Measurements from ENCODE around the gene ALDH8A1.
"Not testable (repeated sequence)": the region's sequence is repeated elsewhere in the genome, so short reads cannot be mapped to it uniquely, and the experiment has no call there.

The ALDH8A1 gene

DNA sequence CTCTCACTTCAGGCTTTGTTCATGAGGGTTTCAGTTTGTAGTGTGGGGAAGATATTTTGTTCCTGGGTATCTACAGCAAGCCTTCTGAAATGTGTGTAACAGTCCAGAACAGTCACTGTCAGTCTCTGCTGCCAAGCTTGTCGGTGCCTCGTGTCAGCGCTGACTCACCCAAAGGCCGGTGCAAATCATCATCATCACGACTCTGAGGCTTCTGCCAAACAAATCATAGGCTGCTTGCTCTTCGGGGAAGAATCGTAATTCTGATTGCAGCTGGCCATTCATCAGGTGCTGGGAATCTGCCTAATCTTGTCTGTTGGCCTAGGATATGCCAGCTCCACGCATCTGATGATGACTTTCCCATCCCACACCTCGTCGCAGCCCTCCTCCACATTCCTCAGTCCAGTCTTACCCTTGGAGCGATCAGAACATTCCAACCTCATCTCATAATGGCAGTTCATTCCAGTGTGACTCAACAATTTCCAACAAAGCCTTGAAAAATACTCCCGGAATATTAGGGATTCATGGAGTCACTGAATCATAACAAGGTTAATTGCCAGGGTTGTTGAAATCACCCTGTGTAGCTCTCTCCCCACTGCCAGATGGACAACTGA, 40.9 kb downstream of the ALDH8A1 start:
- DNase-seq: no peak

- DNase-seq: not testable (repeated sequence)
Measured at GRCh38 chr6:134904731-134905130, 45.2 kb downstream of the ALDH8A1 start.

- no peak for DNase-seq
Measured at GRCh38 chr6:134903448-134903847, 46.5 kb downstream of the ALDH8A1 start.

DNA sequence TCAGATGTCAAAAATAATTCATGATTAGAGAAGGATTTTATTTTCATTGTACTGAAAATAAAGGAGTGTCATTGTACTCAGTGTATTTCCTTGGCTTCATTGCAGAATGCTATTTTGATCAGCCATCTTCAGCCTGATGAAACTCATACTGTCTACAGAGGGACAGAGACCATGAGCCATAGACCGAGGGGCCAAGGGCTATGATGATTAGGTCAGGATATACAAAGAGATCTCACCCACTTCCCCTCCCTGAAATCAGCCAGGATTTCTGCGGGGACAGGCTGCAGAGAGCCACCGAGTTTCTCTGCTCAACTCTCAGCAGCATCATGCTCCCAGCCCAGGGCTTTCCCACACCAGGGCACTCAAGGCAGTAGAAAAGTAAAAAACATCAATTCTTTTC, 47.0 kb downstream of the ALDH8A1 start:
- no peak for DNase-seq

GRCh38 chr6:134902074-134902861, 47.6 kb downstream of the ALDH8A1 start:
- no peak for DNase-seq

DNA sequence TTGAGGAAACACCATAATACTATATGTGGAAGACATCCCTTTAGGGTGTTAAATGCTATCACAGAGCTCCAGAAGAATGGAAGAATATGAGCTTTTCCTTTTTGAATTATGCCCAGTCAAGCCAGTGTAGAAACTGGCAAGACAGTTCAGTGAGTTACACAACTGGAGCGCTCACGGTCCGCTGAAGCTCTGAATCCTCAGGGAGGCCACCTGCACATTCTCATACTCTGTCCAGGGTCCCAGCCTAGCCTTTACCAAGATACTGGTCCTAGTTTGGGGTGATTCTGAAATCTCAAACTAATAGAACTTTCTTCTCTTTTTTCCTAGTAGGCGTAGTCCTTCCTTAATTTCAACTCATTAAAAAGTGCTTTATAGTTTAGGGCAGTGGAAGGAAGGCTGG, 51.3 kb downstream of the ALDH8A1 start:
- no peak for DNase-seq

DNA sequence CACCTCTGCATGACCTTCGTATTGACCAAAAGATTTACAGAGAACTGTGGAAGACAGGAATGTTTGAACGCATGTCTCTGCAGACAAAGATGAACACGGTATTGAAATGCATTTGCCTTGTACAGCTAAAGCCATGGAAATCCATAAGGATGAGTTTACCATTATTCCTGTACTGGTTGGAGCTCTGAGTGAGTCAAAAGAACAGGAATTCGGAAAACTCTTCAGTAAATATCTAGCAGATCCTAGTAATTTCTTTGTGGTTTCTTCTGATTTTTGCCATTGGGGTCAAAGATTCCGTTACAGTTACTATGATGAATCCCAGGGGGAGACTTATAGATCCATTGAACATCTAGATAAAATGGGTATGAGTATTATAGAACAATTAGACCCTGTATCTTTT, 51.7 kb downstream of the ALDH8A1 start:
- DNase-seq: not testable (repeated sequence)

GRCh38 chr6:134896910-134897309, 53.0 kb downstream of the ALDH8A1 start:
- DNase-seq: no peak

DNA sequence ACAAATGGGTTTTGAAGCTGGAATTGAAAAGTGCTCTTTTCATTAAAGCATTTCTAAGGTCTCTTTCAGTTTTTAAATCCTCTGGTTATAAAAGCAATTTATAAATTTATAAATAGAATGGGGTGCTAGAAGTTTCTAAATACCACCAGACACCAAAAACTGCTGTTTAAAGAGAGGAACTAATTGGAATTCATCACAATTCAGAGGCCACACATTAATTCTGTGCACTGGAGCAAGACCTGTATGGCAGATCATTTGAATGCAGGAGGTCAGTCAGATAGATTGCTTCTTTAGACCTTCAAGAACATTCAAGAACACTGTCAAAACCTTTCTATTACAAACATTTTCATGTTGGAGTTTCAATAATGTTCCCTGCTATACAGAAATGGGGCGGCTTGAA, 55.1 kb downstream of the ALDH8A1 start:
- DNase-seq: no peak

GRCh38 chr6:134892362-134892761, 57.5 kb downstream of the ALDH8A1 start:
- no peak for DNase-seq

DNA sequence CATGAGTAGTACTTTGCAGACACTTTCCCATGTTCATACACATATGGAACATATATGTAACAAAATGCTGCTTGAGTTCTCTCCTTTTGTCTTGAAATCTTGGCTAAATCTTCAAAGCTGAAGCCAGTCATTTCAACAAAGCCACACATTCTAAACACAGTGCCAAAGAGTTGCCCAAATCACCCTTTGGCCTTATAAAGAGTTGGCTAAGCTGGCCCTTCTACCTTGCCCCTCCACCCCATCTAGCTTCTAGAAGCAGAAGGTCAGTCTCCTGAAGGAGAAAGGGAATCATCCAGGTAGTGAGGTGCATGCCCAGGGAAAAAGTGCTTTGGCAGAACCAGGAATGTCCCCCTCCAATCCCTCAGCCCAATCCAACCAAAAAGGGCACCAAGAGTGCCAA, 58.3 kb downstream of the ALDH8A1 start:
- DNase-seq: no peak

DNA sequence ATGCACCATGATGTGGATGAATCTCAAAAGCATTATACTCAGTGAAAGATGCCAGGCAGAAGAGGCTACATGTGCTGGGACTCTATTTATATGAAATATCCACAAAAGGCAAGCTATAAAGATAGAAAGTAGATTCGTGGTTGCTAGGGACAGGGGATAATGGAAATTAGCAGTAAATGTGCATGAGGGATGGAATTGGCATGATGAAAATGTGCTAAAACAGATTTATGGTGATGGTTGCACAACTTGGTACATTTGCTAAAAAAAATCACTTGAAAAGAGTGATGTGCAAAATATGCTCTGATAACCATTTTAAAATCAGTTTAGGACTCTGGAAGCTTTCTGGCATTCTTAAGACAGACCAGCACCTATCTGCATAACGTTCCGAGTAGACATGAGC, 61.6 kb downstream of the ALDH8A1 start:
- no peak for DNase-seq

- no peak for DNase-seq
Measured at GRCh38 chr6:134884752-134885151, 65.1 kb downstream of the ALDH8A1 start.

GRCh38 chr6:134883314-134883713, 66.6 kb downstream of the ALDH8A1 start:
- DNase-seq: no peak

DNA sequence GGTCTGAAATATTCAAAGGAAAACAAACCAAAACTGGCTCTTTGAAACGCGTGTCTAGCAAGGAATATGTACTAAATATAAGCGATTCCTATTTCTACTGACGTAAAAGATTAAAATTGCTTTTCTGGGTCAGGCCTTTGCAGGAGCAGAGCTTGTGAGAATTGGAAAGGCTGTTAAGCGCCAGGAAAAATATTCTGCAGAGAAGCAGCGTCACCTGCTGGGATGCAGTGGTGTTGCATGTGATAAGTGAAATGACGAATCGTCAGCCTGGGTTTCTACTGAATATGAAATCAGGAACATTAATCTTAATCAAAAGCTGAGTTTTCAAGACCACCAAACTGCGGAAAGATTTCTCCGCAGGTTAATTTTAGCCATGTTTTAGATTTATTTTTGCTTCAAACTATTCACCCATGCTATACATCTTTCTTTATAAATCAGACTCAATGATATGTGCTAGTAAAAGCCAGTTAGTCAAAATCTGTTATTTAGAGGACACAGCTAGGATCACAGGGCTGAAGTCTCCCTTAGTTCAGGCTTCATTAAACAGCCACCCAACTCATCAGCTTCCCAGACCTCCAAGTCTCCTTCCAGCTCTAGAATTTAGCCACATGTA, 67.4 kb downstream of the ALDH8A1 start:
- peak; percentile 25 to 47 for DNase-seq

GRCh38 chr6:134880487-134881190, 69.3 kb downstream of the ALDH8A1 start:
- no peak for DNase-seq

GRCh38 chr6:134878136-134878535, 71.8 kb downstream of the ALDH8A1 start:
- DNase-seq: no peak

- no peak for DNase-seq
Measured at GRCh38 chr6:134875367-134875766, 74.5 kb downstream of the ALDH8A1 start.

DNA sequence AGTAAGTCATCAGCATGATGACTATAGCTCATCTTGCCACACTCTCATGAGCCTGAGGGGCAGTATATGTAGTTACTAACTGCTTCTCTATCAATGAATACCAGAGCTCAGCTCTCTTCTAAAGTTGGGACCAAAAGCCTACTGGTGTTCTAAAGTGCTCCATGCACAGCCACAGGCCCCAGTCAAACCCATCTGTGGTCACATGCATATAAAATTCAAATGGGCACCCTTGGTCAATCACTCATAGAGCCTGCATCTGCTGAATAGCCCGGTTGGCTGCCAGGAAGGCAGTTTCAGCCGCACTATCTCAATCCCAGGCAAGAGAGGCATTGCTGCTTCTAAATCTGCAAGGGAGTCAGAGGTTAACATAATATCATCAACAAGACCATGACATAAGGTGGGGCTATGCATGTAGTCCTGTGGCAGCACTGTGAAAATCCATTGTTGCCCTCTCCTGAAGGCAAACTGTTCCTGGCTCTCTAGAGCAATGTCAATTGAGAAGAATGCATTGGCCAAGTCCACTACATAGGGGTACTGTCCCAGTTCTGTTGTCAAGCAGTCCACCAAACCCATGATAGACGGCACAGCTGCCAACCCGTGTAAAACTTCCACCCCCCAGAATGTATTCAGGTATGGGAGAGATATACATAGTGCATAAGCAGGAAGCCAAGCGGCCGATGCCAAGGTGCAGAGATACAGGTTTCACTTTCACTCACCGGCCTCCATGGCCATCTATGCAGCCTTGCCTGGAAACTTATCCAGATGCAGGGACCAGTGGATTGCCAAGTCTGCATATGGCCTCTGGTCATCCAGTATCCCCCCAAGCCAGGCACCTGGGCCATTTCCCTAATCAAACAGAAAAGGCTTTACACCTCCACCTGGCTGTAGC, 76.2 kb downstream of the ALDH8A1 start:
- DNase-seq: no peak

DNA sequence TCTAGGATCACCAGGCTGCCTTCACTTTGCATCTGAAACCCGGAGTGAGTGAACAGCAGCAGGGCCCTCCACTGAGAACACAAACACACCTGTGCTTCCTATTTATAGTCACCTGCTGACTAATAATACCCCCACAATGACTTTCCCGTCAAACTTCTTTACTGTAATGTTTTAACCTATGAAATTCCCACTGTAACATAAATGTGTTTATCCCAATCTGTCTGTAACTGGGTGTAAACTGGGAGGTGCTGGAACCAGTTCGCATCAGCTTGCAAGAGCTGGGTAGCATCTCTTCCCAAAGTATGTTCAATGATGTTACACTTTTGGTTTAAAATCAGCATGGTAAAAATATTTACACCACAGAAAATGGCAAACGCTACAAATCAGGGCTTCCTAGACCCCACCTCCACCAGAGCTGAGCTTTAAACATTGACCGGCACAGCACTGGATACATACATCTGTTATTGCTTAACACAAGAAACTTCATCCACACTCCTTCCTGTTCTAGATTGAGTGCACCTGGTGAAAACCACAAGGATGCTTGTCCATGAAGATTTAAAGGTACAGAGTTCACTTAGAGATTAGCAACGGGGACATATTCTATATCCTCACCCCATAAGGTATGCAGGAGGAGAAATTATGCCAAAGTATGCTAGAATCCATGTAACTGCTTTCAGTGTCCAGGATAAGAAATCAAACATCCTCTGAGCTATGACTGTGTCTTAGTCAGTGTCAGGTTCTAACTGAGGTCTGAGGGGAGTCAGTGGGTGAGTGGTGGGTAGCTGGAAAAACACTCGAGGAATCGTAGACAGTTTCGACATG, 79.0 kb downstream of the ALDH8A1 start:
- no peak for DNase-seq

- DNase-seq: no peak
Measured at GRCh38 chr6:134868812-134869211, 81.1 kb downstream of the ALDH8A1 start.
